ENCODE data around the gene SEMA5A. TPM values are rescaled to one million over a fixed set of nuclear protein-coding genes. Genes with fewer than 3 reads are reported as not detected.
A peak's percentile ranks its signal among the peaks of the same experiment; 100 is the strongest.
"Not testable (repeated sequence)": the region's sequence is repeated elsewhere in the genome, so short reads cannot be mapped to it uniquely, and the experiment has no call there.

SEMA5A gene
- total RNA-seq, 6 experiments from 2014 or later: 54.2 to 69.7 (median 59.9) TPM

GRCh38 chr5:9354336-9355081 is 191.4 kb downstream of the SEMA5A start:
- H3K9me3 Mint-ChIP-seq: no peaks in the 10 kb centered on the region
- peaks cover 74% of the 10 kb centered on the region for H3K4me1 Mint-ChIP-seq (ENCODE audit: low read depth)
- peaks cover 2% of the 10 kb centered on the region; the same call in 1 of the 2 replicates for H3K27me3 Mint-ChIP-seq (ENCODE audit: insufficient read depth)
- TF ChIP-seq CTCF (IDR thresholded peaks at IDR 0.05): no peak
- H3K4me3 Mint-ChIP-seq: no peak overlapping the region
- H3K27ac Mint-ChIP-seq: no peak overlapping the region
- peaks cover 24% of the 10 kb centered on the region for H3K36me3 Mint-ChIP-seq (ENCODE audit: low read depth)
- DNase-seq: no peak

- Mint-ChIP-seq H3K4me1 (ENCODE audit: low read depth) (peaks cover 74% of the 10 kb centered on the region), H3K27ac (peak overlapping the region; percentile 50; the same call in 1 of the 2 replicates), H3K36me3 (ENCODE audit: low read depth) (peaks cover 24% of the 10 kb centered on the region)
- not testable (repeated sequence) for H3K9me3 Mint-ChIP-seq; H3K4me3 Mint-ChIP-seq; H3K27me3 Mint-ChIP-seq (ENCODE audit: insufficient read depth); DNase-seq
These were observed 192.8 kb downstream of the SEMA5A start for GRCh38 chr5:9353048-9353447.

GRCh38 chr5:9351546-9351945 is 194.3 kb downstream of the SEMA5A start:
- Mint-ChIP-seq H3K36me3 (ENCODE audit: low read depth) (peaks cover 19% of the 10 kb centered on the region), H3K27ac (no peak overlapping the region), H3K4me1 (ENCODE audit: low read depth) (peaks cover 72% of the 10 kb centered on the region), H3K9me3 (no peaks in the 10 kb centered on the region), H3K27me3 (ENCODE audit: insufficient read depth) (peaks cover 2% of the 10 kb centered on the region; the same call in 1 of the 2 replicates), H3K4me3 (no peak overlapping the region)
- no peak for TF ChIP-seq CTCF (IDR thresholded peaks at IDR 0.05)
- no peak for DNase-seq

GRCh38 chr5:9350301-9350797 is 195.5 kb downstream of the SEMA5A start:
- peak overlapping the region; percentile 55 for H3K4me3 Mint-ChIP-seq
- no peak for TF ChIP-seq CTCF (IDR thresholded peaks at IDR 0.05)
- peak; percentile 78 for DNase-seq
- no peaks in the 10 kb centered on the region for H3K9me3 Mint-ChIP-seq
- peaks cover 63% of the 10 kb centered on the region for H3K4me1 Mint-ChIP-seq (ENCODE audit: low read depth)
- H3K27ac Mint-ChIP-seq: peak overlapping the region; percentile 82
- peaks cover 2% of the 10 kb centered on the region; the same call in 1 of the 2 replicates for H3K27me3 Mint-ChIP-seq (ENCODE audit: insufficient read depth)
- peaks cover 11% of the 10 kb centered on the region for H3K36me3 Mint-ChIP-seq (ENCODE audit: low read depth)

- peaks cover 70% of the 10 kb centered on the region for H3K4me1 Mint-ChIP-seq (ENCODE audit: low read depth)
- peak; percentile 95 for DNase-seq
- no peaks in the 10 kb centered on the region for H3K36me3 Mint-ChIP-seq (ENCODE audit: low read depth)
- H3K27me3 Mint-ChIP-seq (ENCODE audit: insufficient read depth): no peaks in the 10 kb centered on the region
- H3K4me3 Mint-ChIP-seq: peak overlapping the region; percentile 33
- peak overlapping the region; percentile 74 for H3K27ac Mint-ChIP-seq
- H3K9me3 Mint-ChIP-seq: no peaks in the 10 kb centered on the region
- no peak for TF ChIP-seq CTCF (IDR thresholded peaks at IDR 0.05)
These were observed 197.4 kb downstream of the SEMA5A start for GRCh38 chr5:9348401-9348996.

All from HFFc6 (cell line).